Ectodermal cell (in vitro differentiated cells): ENCODE results near the gene OSBPL5.

Source experiments
- H3K27ac ChIP-seq: 2 replicates; pipeline ENCODE4 v1.7.0; 2013; ENCODE audit warnings: mild to moderate bottlenecking, low read depth, low read length; ENCODE audit not compliant: insufficient read depth, poor library complexity, severe bottlenecking
- H3K27me3 ChIP-seq: 2 replicates; pipeline ENCODE4 v1.7.0; 2013; ENCODE audit warnings: mild to moderate bottlenecking, low read length; ENCODE audit not compliant: insufficient read depth, control insufficient read depth, poor library complexity, severe bottlenecking
- H3K36me3 ChIP-seq: one replicate; pipeline ENCODE4 v1.7.0; 2013; ENCODE audit warnings: low read length; ENCODE audit not compliant: control insufficient read depth, insufficient read depth
- H3K4me1 ChIP-seq: one replicate; pipeline ENCODE4 v1.7.0; 2013; ENCODE audit warnings: low read length; ENCODE audit not compliant: control insufficient read depth, insufficient read depth
- H3K4me3 ChIP-seq: 2 replicates; pipeline ENCODE4 v1.7.0; 2013; ENCODE audit warnings: low read depth, low read length, control low read depth; ENCODE audit not compliant: insufficient read depth
- H3K9me3 ChIP-seq: 2 replicates; pipeline ENCODE4 v1.7.0; 2013; ENCODE audit warnings: mild to moderate bottlenecking, low read length, moderate library complexity; ENCODE audit not compliant: control insufficient read depth
- WGBS, 2 experiments: methylation state at CpG; one replicate each; pipeline ENCODE4 v1.1.7; 2013; ENCODE audit warnings: missing lambda C conversion rate in 2 of 2; 5-methylcytosine and 5-hydroxymethylcytosine counted together

Gene OSBPL5

DNA sequence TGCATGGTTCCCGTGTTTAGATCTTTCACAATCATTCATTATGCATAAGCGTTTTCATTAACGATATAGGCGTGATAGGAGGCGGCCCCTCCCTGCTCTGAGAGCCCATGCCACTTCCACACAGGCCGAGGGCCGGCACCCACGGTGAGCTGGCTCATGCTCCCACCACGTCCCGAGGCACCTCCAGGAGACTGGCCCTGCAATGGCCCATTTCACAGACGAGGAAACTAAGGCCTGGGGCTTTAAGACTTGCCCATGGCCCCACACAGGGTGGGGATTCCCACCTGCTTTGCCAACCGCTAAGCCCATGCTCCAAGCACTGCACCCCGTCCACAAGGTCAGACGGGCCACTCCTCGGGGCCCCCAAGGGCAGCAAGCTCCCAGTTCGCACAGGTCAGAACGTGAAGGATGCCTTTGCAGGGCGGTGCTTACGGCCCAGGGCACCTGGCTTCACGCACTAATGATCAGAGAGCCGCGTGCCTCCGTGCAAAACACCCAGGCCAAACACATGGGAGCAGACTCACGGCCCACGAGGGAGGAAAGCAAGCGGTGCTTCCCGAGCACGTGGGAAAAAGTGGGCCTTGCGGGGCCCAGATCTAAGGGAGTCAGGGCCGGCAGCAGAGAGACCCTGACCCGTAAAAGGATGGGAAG lies 8.3 kb downstream of the OSBPL5 start:
- Histone ChIP-seq H3K9me3 (no peaks in the 10 kb centered on the region), H3K27ac (no peak overlapping the region), H3K4me3 (no peak overlapping the region), H3K27me3 (no peaks in the 10 kb centered on the region), H3K36me3 (no peaks in the 10 kb centered on the region), H3K4me1 (peaks cover 44% of the 10 kb centered on the region)
- WGBS, 2 experiments: 86 to 88% methylated on average over 31 of the region's 31 CpGs

DNA sequence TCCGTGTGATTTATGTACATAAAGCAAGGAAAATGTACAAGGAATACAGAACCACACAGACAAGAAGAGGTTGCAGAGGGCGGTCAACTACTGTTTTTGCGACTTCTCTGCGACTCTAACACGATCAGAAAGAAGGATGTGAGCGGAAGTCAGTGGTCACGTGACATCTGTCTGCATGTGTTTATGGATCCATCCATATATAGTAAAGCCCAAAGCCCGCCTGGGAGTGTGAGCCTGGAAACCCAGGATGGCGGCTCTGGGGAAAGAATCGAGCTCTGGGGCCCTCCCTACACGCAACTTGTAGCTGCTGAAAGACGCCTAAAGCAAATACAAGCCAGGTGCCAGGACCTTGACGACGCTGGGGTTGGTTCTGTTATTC lies 8.8 kb downstream of the OSBPL5 start:
- WGBS, 2 experiments: 87 to 90% methylated on average over 14 of the region's 14 CpGs
- no peaks in the 10 kb centered on the region for H3K36me3 ChIP-seq
- no peaks in the 10 kb centered on the region for H3K9me3 ChIP-seq
- no peak overlapping the region for H3K4me3 ChIP-seq
- peaks cover 39% of the 10 kb centered on the region for H3K4me1 ChIP-seq
- no peaks in the 10 kb centered on the region for H3K27me3 ChIP-seq
- no peak overlapping the region for H3K27ac ChIP-seq

DNA sequence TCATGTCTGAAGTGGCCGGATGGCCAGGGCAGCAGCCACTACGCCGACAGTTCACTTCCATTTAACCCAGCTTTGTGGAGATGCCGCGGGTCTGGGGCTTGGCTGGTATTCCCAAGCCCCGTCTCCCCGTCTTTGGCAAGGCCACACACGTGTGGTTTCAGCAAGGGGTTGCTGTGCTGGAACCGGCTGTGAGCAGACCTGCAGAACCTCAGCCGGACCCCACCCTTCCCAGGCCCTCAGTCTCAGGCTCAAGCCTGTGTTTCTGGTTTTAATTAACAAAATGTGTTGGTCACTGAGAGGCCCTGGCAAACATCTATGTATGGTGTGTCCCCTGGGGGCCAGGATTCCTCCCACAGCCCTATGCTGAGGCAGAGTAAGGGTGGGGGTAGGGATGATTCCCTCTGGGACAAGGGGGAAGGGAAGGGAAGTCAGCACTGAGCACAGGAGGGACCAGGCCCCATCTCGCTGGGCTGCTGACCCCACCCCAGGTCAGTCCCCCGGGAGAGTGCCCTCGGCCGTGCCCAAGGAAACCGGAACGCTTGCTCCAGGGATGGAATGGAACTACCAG lies 9.3 kb downstream of the OSBPL5 start:
- no peaks in the 10 kb centered on the region for H3K36me3 ChIP-seq
- H3K9me3 ChIP-seq: no peaks in the 10 kb centered on the region
- no peak overlapping the region for H3K27ac ChIP-seq
- peaks cover 34% of the 10 kb centered on the region for H3K4me1 ChIP-seq
- no peaks in the 10 kb centered on the region for H3K27me3 ChIP-seq
- 66 to 68% methylated on average over 16 of the region's 16 CpGs for WGBS, 2 experiments
- no peak overlapping the region for H3K4me3 ChIP-seq

DNA sequence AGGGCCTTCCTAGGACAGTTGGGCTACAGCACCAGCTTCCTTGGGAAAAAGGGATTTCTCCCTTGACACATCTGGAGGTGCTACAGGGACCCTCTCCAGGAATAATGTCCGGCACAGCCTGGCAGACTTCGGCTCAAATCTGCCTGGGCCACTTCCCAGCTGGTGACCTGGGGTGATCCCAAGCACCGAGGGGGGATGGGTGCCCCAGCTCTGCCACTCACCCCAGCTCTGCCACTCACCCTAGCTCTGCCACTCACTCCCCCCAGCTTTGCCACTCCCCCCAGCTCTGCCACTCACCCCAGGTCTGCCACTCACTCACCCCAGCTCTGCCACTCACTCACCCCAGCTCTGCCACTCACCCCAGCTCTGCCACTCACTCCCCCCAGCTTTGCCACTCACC lies 9.9 kb downstream of the OSBPL5 start:
- Histone ChIP-seq H3K9me3 (no peaks in the 10 kb centered on the region), H3K4me3 (no peak overlapping the region), H3K4me1 (peaks cover 33% of the 10 kb centered on the region), H3K27me3 (no peaks in the 10 kb centered on the region), H3K36me3 (no peaks in the 10 kb centered on the region), H3K27ac (no peak overlapping the region)
- WGBS, 2 experiments: 87 to 93% methylated on average over 3 of the region's 3 CpGs

DNA sequence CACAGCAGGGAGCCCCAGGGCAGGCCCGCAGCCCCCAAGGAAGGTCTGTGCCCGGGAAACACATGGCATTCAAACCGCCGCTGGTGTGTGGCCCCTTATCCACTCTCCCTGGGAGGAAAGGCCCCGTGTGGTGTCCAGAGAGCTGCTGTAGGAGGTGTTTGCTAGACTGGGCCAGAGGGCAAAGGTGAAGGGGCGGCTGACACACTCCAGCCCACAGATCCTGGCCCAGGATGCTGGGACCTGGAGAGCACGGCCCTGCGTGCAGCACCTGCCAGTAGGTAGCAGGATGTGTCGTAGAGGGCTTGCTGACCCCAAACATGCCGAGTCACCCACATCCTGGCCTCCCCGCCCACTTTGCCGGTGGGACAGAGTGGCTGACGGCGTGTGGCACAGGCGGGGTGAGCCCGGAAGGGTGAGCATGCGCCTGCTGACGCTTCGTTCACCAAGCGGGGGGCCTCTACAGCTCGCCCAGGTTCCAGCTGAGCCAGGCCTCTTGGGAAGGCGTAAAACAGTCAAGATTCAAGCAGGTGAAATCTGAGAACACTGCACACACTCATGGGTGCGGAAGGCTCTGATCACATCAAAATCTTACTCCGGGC lies 11.0 kb downstream of the OSBPL5 start:
- WGBS, 2 experiments: 78 to 81% methylated on average over 24 of the region's 24 CpGs
- Histone ChIP-seq H3K36me3 (no peaks in the 10 kb centered on the region), H3K27ac (no peak overlapping the region), H3K27me3 (no peaks in the 10 kb centered on the region), H3K9me3 (no peaks in the 10 kb centered on the region), H3K4me1 (peaks cover 22% of the 10 kb centered on the region), H3K4me3 (no peak overlapping the region)

DNA sequence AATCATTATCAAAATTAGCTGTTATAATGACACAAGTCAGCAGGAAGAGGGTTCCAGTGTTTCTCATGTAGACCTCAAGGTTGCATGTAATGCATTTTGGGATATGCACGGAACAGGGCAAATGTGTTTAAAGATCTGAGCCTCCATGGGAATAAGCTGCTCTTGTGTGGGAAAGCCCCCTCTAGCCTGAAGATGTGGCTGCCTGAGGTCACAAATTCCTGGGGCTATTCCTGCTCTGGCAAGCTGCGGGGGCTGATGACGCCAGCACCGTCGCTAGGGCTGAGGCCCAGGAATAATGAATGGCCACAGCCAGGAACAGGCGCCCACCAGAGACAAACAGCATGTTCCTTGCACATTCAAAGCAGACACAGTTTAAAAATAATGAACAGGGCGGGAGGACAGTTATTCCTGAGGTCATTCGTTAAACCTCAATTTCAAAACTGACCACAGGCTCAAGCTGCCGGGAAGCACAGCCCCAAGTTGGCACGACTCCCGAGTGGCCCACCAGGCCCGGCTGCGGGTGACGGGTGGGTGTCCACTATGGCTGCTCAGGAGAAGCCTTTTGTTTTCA lies 11.7 kb downstream of the OSBPL5 start:
- 81 to 82% methylated on average over 14 of the region's 14 CpGs for WGBS, 2 experiments
- Histone ChIP-seq H3K27me3 (no peaks in the 10 kb centered on the region), H3K4me3 (no peak overlapping the region), H3K9me3 (no peaks in the 10 kb centered on the region), H3K4me1 (peaks cover 21% of the 10 kb centered on the region), H3K27ac (no peak overlapping the region), H3K36me3 (no peaks in the 10 kb centered on the region)

DNA sequence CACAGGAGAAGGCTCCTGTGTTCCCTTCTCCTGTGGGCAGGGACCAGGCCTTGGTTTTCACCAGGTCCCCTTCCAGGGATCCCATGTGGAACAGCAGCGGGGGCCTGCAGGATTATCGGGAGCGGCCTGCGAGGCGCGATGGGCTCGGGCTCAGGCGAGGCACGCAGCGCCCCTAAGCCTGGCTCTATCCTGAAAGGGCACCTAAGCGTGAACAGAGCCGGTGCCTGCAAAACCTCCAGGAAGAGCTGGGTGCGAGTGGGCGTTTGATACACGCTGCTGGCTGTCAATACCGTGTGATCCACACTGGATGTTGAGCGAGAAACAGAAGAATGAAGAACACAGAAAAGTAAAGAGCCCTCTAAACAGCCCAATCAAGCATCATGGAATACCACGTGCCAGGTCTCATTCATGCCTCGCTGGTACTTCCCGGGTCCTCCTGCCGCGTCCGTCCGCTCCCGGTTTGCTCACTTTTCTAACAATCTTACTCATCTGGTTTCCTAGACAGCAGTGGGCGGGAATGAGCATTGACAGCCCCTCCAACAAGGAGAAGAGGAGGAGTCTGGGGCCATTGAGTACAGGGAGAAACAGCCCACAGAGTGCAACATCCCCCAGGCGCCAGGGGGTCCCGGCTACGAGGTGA lies 12.5 kb downstream of the OSBPL5 start:
- H3K27ac ChIP-seq: no peak overlapping the region

DNA sequence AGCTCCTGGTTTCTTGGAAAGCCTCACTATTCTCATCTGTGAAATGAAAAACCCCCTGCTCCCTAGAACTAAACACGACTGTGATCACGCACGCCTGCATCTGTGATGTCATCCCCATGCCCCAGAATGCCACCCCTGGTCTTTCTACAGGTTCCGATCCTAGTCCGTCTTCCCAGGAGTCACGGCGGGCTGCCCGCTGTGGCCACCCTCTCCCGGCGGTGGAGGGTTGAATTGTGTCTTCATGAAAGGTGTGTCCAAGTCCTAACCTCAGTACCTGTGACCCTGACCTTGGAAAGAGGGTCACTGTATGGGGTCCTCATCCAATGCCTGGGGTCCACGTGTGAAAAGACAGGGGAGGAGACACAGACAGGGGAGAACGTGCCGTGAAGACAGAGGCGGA lies 14.4 kb downstream of the OSBPL5 start:
- H3K36me3 ChIP-seq: no peaks in the 10 kb centered on the region
- no peak overlapping the region for H3K27ac ChIP-seq
- no peaks in the 10 kb centered on the region for H3K27me3 ChIP-seq
- H3K4me1 ChIP-seq: peaks cover 17% of the 10 kb centered on the region
- 90 to 94% methylated on average over 14 of the region's 14 CpGs for whole genome bisulfite sequencing, 2 experiments
- H3K4me3 ChIP-seq: no peak overlapping the region
- H3K9me3 ChIP-seq: no peaks in the 10 kb centered on the region

More for the DNA sequence above, 12.5 kb downstream of the OSBPL5 start:
- Histone ChIP-seq H3K4me1 (peaks cover 21% of the 10 kb centered on the region), H3K27me3 (no peaks in the 10 kb centered on the region), H3K36me3 (no peaks in the 10 kb centered on the region), H3K4me3 (no peak overlapping the region), H3K9me3 (no peaks in the 10 kb centered on the region)
- 89 to 91% methylated on average over 29 of the region's 29 CpGs for WGBS, 2 experiments

DNA sequence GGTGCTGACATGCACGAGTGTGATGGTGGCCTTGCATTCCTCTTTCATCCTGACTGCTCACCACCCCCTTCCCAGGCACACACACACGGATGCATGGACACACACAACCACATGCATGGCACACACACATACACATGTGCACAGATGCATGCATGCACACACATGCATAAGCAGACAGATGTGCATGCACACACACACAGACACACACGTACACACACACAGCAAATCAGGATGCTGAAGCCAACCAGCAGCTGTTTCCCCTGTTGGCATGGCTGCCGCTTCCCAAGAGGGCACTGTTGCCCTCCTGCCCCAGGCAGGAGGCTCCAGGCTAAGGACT lies 15.3 kb downstream of the OSBPL5 start:
- H3K27ac ChIP-seq: no peak overlapping the region
- H3K4me1 ChIP-seq: peaks cover 20% of the 10 kb centered on the region
- H3K36me3 ChIP-seq: no peaks in the 10 kb centered on the region
- 91% methylated on average over 4 of the region's 4 CpGs for WGBS, 2 experiments
- no peak overlapping the region for H3K4me3 ChIP-seq
- no peaks in the 10 kb centered on the region for H3K27me3 ChIP-seq
- H3K9me3 ChIP-seq: no peaks in the 10 kb centered on the region
